NB4 (cell line): ENCODE measurements around the gene INKA1.

Experiments used
- MAX ChIP-seq: IDR thresholded peaks from 2 replicates; pipeline ENCODE4 v1.6.1; 2011; ENCODE audit warnings: low read depth, low read length
- POLR2A ChIP-seq: IDR thresholded peaks from 2 replicates; pipeline ENCODE4 v1.6.1; 2011; ENCODE audit warnings: mild to moderate bottlenecking; ENCODE audit not compliant: insufficient read length; ENCODE audit errors: extremely low read depth

- TF ChIP-seq MAX (no peak), POLR2A (no peak)
Measured at GRCh38 chr3:49787536-49787935, 15.5 kb upstream of the INKA1 start.
